Stimulated activated naive B cell treated with anti-CD40 and anti-IgM and Interleukin-4, amounts not matched to agents 10 μg/mL and 1 μg/mL and 100 μg/mL, for 72 hours (primary cell): ENCODE measurements around the gene TTC29.
"Not testable (repeated sequence)": the region's sequence is repeated elsewhere in the genome, so short reads cannot be mapped to it uniquely, and the experiment has no call there.

Source experiments
- ATAC-seq, 2 donors: fragments of 150-1000 bp; cut with Tn5 transposase; replicated peaks; 2 replicates each; pipeline ENCODE4 v1.10.0; 2021; ENCODE audit warnings: moderate library complexity in 1 of 2
- DNase-seq: peaks from one replicate; pipeline ENCODE4 v3.0.0; 2021
- H3K27ac Mint-ChIP-seq: one replicate; pipeline ENCODE4 v1.8.0; 2022; ENCODE audit warnings: mild to moderate bottlenecking, mixed read lengths
- H3K27me3 Mint-ChIP-seq, 2 donors: one replicate each; pipeline ENCODE4 v1.8.0; 2022; ENCODE audit warnings: mixed read lengths in 2 of 2
- H3K36me3 Mint-ChIP-seq, 2 donors: one replicate each; pipeline ENCODE4 v1.8.0; 2022; ENCODE audit warnings: mixed read lengths in 2 of 2, mild to moderate bottlenecking in 1 of 2
- H3K4me1 Mint-ChIP-seq, 2 donors: one replicate each; pipeline ENCODE4 v1.8.0; 2022; ENCODE audit warnings: mixed read lengths in 2 of 2, mild to moderate bottlenecking in 1 of 2
- H3K4me3 Mint-ChIP-seq, 2 donors: one replicate each; pipeline ENCODE4 v1.8.0; 2022; ENCODE audit warnings: mild to moderate bottlenecking in 2 of 2, mixed read lengths in 2 of 2, moderate library complexity in 1 of 2
- H3K9me3 Mint-ChIP-seq, 2 donors: one replicate each; pipeline ENCODE4 v1.8.0; 2022; ENCODE audit warnings: mixed read lengths in 2 of 2, mild to moderate bottlenecking in 1 of 2

The TTC29 gene

GRCh38 chr4:146739182-146739581, 206.5 kb downstream of the TTC29 start:
- Mint-ChIP-seq H3K4me1 (no peaks in the 10 kb centered on the region), H3K36me3 (no peaks in the 10 kb centered on the region)
- no peak for DNase-seq

GRCh38 chr4:146723519-146723918, 222.1 kb downstream of the TTC29 start:
- not testable (repeated sequence) for H3K27ac Mint-ChIP-seq, H3K4me1 Mint-ChIP-seq, H3K9me3 Mint-ChIP-seq, H3K4me3 Mint-ChIP-seq, H3K27me3 Mint-ChIP-seq, ATAC-seq, H3K36me3 Mint-ChIP-seq, DNase-seq

More at GRCh38 chr4:146739182-146739581, 206.5 kb downstream of the TTC29 start:
- H3K4me3 Mint-ChIP-seq = no peak overlapping the region
- H3K27ac Mint-ChIP-seq = no peak overlapping the region
- peaks cover 0 to 1% of the 10 kb centered on the region in 2 donors for H3K9me3 Mint-ChIP-seq
- no peaks in the 10 kb centered on the region for H3K27me3 Mint-ChIP-seq
- no peak for ATAC-seq

GRCh38 chr4:146709956-146710355, 235.7 kb downstream of the TTC29 start:
- Mint-ChIP-seq H3K27me3 (peaks cover 0 to 4% of the 10 kb centered on the region in 2 donors), H3K4me1 (no peaks in the 10 kb centered on the region), H3K36me3 (no peaks in the 10 kb centered on the region), H3K4me3 (no peak overlapping the region), H3K27ac (no peak overlapping the region), H3K9me3 (peaks cover 0 to under 1% of the 10 kb centered on the region in 2 donors)
- ATAC-seq (no peak), DNase-seq (no peak)

GRCh38 chr4:146699910-146700309, 245.8 kb downstream of the TTC29 start:
- ATAC-seq (no peak), DNase-seq (no peak)
- no peaks in the 10 kb centered on the region for H3K27me3 Mint-ChIP-seq
- H3K27ac Mint-ChIP-seq = no peak overlapping the region
- no peak overlapping the region for H3K4me3 Mint-ChIP-seq
- H3K4me1 Mint-ChIP-seq = no peaks in the 10 kb centered on the region
- peaks cover under 1 to 3% of the 10 kb centered on the region in 2 donors for H3K9me3 Mint-ChIP-seq
- no peaks in the 10 kb centered on the region for H3K36me3 Mint-ChIP-seq

- ATAC-seq = no peak
- Mint-ChIP-seq H3K9me3 (peaks cover 6 to 11% of the 10 kb centered on the region in 2 donors), H3K36me3 (peaks cover 0 to 2% of the 10 kb centered on the region in 2 donors), H3K4me3 (no peak overlapping the region), H3K27ac (no peak overlapping the region), H3K27me3 (peaks cover 0 to 4% of the 10 kb centered on the region in 2 donors), H3K4me1 (no peaks in the 10 kb centered on the region)
- DNase-seq = no peak
These were observed 270.7 kb downstream of the TTC29 start for GRCh38 chr4:146674829-146675570.

GRCh38 chr4:146663968-146664311, 281.7 kb downstream of the TTC29 start:
- not testable (repeated sequence) for H3K27ac Mint-ChIP-seq, ATAC-seq, H3K36me3 Mint-ChIP-seq, DNase-seq, H3K27me3 Mint-ChIP-seq, H3K4me1 Mint-ChIP-seq, H3K9me3 Mint-ChIP-seq, H3K4me3 Mint-ChIP-seq

- Mint-ChIP-seq H3K9me3 (peaks cover 4 to 5% of the 10 kb centered on the region in 2 donors), H3K4me3 (no peak overlapping the region), H3K27me3 (peaks cover 16% of the 10 kb centered on the region in 2 donors), H3K36me3 (peaks cover 0 to 2% of the 10 kb centered on the region in 2 donors), H3K27ac (no peak overlapping the region), H3K4me1 (no peaks in the 10 kb centered on the region)
- ATAC-seq (no peak), DNase-seq (no peak)
These were observed 284.3 kb downstream of the TTC29 start for GRCh38 chr4:146661367-146661766.
